Effector CD4-positive, alpha-beta T cell (primary cell): Measurements from ENCODE around the gene FRMPD2. TPM values are rescaled to one million over a fixed set of nuclear protein-coding genes. Genes with fewer than 3 reads are reported as not detected.
A peak's percentile ranks its signal among the peaks of the same experiment; 100 is the strongest.

ENCODE experiments used
- DNase-seq: peaks from one replicate; pipeline ENCODE4 v3.0.0-alpha.2; 2020
- total RNA-seq: gene quantifications from one replicate; lab custom pipeline; 2026; lab: John Stamatoyannopoulos, UW

FRMPD2 gene
- total RNA-seq, result not detected

- no peak for DNase-seq
These were observed at the start of gene FRMPD2 for GRCh38 chr10:48274636-48275035. FRMPD2 (minus strand) TSS chr10:48274696; CDS start chr10:48274567, 129 bp downstream.

- no peak for DNase-seq
These were observed 47.5 kb upstream of the FRMPD2 start for GRCh38 chr10:48322017-48322416.

- DNase-seq, result no peak
These were observed 43.0 kb upstream of the FRMPD2 start for GRCh38 chr10:48317321-48317990.

GRCh38 chr10:48316236-48316635 lies 41.7 kb upstream of the FRMPD2 start:
- no peak for DNase-seq

- no peak for DNase-seq
These were observed 39.6 kb upstream of the FRMPD2 start for GRCh38 chr10:48314107-48314506.

- DNase-seq, result no peak
These were observed 35.3 kb upstream of the FRMPD2 start for GRCh38 chr10:48309711-48310226.

- no peak for DNase-seq
These were observed 33.2 kb upstream of the FRMPD2 start for GRCh38 chr10:48307711-48308018.

GRCh38 chr10:48306870-48307710 lies 32.6 kb upstream of the FRMPD2 start:
- DNase-seq, result peak; percentile 70

GRCh38 chr10:48306265-48306869 lies 31.9 kb upstream of the FRMPD2 start, which contains the start of gene MAPK8:
MAPK8 (plus strand) TSS chr10:48306677; CDS start chr10:48401661, 94,984 bp downstream.
- DNase-seq, result peak; percentile 86

GRCh38 chr10:48305905-48306264 lies 31.4 kb upstream of the FRMPD2 start:
- DNase-seq, result no peak

GRCh38 chr10:48302515-48303476 lies 28.3 kb upstream of the FRMPD2 start:
- no peak for DNase-seq

GRCh38 chr10:48300556-48300955 lies 26.1 kb upstream of the FRMPD2 start:
- DNase-seq, result no peak

GRCh38 chr10:48299692-48300091 lies 25.2 kb upstream of the FRMPD2 start:
- no peak for DNase-seq

GRCh38 chr10:48299066-48299465 lies 24.6 kb upstream of the FRMPD2 start:
- no peak for DNase-seq

- no peak for DNase-seq
These were observed 22.1 kb upstream of the FRMPD2 start for GRCh38 chr10:48296576-48297098.

GRCh38 chr10:48294431-48294830 lies 19.9 kb upstream of the FRMPD2 start:
- DNase-seq, result no peak

- no peak for DNase-seq
These were observed 18.1 kb upstream of the FRMPD2 start for GRCh38 chr10:48292616-48293015.

GRCh38 chr10:48291190-48291589 lies 16.7 kb upstream of the FRMPD2 start:
- no peak for DNase-seq

- no peak for DNase-seq
These were observed 15.8 kb upstream of the FRMPD2 start for GRCh38 chr10:48290286-48290685.

GRCh38 chr10:48289501-48290238 lies 15.2 kb upstream of the FRMPD2 start:
- peak; percentile 19 for DNase-seq

- no peak for DNase-seq
These were observed 14.2 kb upstream of the FRMPD2 start for GRCh38 chr10:48288661-48289060.
